NCI-H69 (cell line): ENCODE data around the gene EVL.

Source experiments
- DNase-seq: peaks from one replicate; lab custom pipeline; 2025; lab: John Stamatoyannopoulos, UW

Gene EVL

GRCh38 chr14:100108840-100109593 is 43.8 kb downstream of the EVL start:
- no peak for DNase-seq

GRCh38 chr14:100109594-100109955 is 44.4 kb downstream of the EVL start:
- DNase-seq: no peak

GRCh38 chr14:100110816-100111215 is 45.6 kb downstream of the EVL start:
- DNase-seq: no peak

GRCh38 chr14:100111931-100112704 is 46.9 kb downstream of the EVL start:
- no peak for DNase-seq

- no peak for DNase-seq
Observed at GRCh38 chr14:100114109-100114765, 49.0 kb downstream of the EVL start.

- no peak for DNase-seq
Observed at GRCh38 chr14:100115236-100115635, 50.0 kb downstream of the EVL start.

- DNase-seq: no peak
Observed at GRCh38 chr14:100115726-100116125, 50.5 kb downstream of the EVL start.

GRCh38 chr14:100116134-100116533 is 50.9 kb downstream of the EVL start:
- DNase-seq: peak; percentile 20

GRCh38 chr14:100117026-100117425 is 51.8 kb downstream of the EVL start:
- DNase-seq: no peak

- peak; percentile 85 for DNase-seq
Observed at GRCh38 chr14:100117633-100118395, 52.6 kb downstream of the EVL start.

- no peak for DNase-seq
Observed at GRCh38 chr14:100118396-100119011, 53.3 kb downstream of the EVL start.

GRCh38 chr14:100119251-100119650 is 54.0 kb downstream of the EVL start:
- no peak for DNase-seq

- DNase-seq: no peak
Observed at GRCh38 chr14:100120522-100121269, 55.5 kb downstream of the EVL start.

GRCh38 chr14:100121643-100122480 is 56.6 kb downstream of the EVL start:
- DNase-seq: no peak

- no peak for DNase-seq
Observed at GRCh38 chr14:100122481-100123223, 57.4 kb downstream of the EVL start.

GRCh38 chr14:100123618-100124017 is 58.4 kb downstream of the EVL start:
- DNase-seq: no peak

- peak; percentile 23 for DNase-seq
Observed at GRCh38 chr14:100124551-100125088, 59.4 kb downstream of the EVL start.

GRCh38 chr14:100126401-100126800 is 61.2 kb downstream of the EVL start:
- no peak for DNase-seq

- DNase-seq: no peak
Observed at GRCh38 chr14:100127853-100128455, 62.7 kb downstream of the EVL start.
